WERI-Rb-1 (cell line): ENCODE measurements around the gene KLF3.

ENCODE experiments used
- DNase-seq: peaks from one replicate; pipeline ENCODE4 v3.0.0-alpha.2; 2020
- H3K27ac ChIP-seq: fragments of 250-450 bp; sonication (Bioruptor Pico); 2 replicates; pipeline ENCODE4 v1.5.1; 2020; ENCODE audit warnings: mild to moderate bottlenecking, moderate library complexity
- H3K27me3 ChIP-seq: fragments of 250-450 bp; sonication (Bioruptor Pico); 2 replicates; pipeline ENCODE4 v1.5.1; 2021; ENCODE audit warnings: mild to moderate bottlenecking, low read depth, moderate library complexity; ENCODE audit not compliant: insufficient read depth, severe bottlenecking
- H3K36me3 ChIP-seq: fragments of 250-450 bp; sonication (Bioruptor Pico); 2 replicates; pipeline ENCODE4 v1.5.1; 2020; ENCODE audit warnings: mild to moderate bottlenecking, moderate library complexity
- H3K4me3 ChIP-seq: 2 replicates; pipeline ENCODE4 v1.5.1; 2011; ENCODE audit warnings: low read depth, mild to moderate bottlenecking, control low read depth, low read length
- H3K9me3 ChIP-seq: fragments of 250-450 bp; sonication (Bioruptor Pico); 2 replicates; pipeline ENCODE4 v1.5.1; 2021; ENCODE audit warnings: mild to moderate bottlenecking, moderate library complexity; ENCODE audit not compliant: severe bottlenecking
- CTCF ChIP-seq: IDR thresholded peaks from 2 replicates; pipeline ENCODE4 v1.5.1; 2011; ENCODE audit warnings: low read depth, mild to moderate bottlenecking, control low read depth, inconsistent platforms, low read length

KLF3 gene

GRCh38 chr4:38664706-38665401 is 855 bp downstream of the KLF3 start:
- TF ChIP-seq CTCF: no peak
- Histone ChIP-seq H3K4me3 (peak overlapping the region; percentile 86), H3K27ac (peak overlapping the region; percentile 90), H3K9me3 (no peaks in the 10 kb centered on the region), H3K36me3 (no peaks in the 10 kb centered on the region), H3K27me3 (no peaks in the 10 kb centered on the region)
- DNase-seq: peak; percentile 81

DNA sequence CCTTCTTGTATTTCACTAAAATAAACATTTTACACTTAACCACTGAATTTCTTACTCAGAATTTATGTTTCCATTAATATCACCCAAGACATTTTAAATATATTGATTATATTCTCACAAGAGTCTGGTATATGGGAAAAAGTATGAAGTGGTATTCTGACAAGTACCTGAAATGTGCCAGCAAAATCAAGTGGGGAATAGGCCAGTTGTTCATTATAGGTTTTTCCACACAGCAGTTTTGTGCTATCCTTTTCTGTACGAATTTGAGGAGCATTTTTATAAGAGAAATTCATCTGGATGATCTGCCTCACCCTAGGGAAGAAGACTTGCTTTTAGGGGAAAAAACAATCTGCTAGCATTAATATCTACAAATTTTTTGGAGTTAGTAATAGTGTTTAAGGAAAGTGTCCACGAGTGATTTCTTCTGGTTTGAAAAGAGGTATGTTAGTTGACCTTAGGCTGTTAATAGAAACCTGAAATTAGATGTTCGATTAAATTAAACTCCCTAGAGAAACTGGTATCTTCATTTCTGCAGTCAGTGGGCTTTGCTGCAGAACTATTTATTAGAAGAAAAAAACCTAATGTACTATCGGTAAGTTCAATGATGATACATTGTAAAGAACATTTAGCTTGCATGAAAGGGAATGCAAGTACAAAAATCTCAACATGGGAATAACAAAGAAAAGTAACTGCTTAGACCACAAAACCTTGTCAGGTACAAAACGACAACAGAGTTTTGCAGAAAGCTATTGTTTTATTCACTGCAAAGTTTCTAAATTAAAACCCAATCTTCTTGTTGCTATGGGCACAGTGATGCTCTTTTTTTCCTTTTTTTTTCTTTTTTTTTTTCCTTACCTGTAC is 1.8 kb downstream of the KLF3 start:
- TF ChIP-seq CTCF: no peak
- Histone ChIP-seq H3K9me3 (no peaks in the 10 kb centered on the region), H3K4me3 (peak overlapping the region; percentile 86), H3K27me3 (no peaks in the 10 kb centered on the region), H3K27ac (no peak overlapping the region; the same call in 1 of the 2 replicates), H3K36me3 (no peaks in the 10 kb centered on the region)
- no peak for DNase-seq

DNA sequence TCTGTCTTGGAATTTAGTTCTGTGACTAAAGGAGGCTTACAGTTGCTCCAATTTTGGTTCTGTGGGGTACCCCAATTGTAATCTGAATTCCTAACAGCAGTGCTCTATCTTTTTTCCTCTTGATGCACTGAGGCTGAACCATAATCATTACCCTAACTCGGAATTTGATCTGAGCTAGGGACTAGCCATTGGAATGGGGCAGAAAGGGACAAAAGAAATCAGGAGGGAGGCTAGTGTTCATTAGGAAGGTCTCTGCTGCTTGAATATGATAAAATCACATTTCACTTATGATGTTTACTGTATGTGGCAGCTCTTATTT is 2.7 kb downstream of the KLF3 start:
- H3K27ac ChIP-seq: peak overlapping the region; percentile 61
- no peaks in the 10 kb centered on the region for H3K36me3 ChIP-seq
- H3K9me3 ChIP-seq: no peaks in the 10 kb centered on the region
- H3K27me3 ChIP-seq: no peaks in the 10 kb centered on the region
- H3K4me3 ChIP-seq: no peak overlapping the region
- no peak for TF ChIP-seq CTCF
- DNase-seq: no peak

DNA sequence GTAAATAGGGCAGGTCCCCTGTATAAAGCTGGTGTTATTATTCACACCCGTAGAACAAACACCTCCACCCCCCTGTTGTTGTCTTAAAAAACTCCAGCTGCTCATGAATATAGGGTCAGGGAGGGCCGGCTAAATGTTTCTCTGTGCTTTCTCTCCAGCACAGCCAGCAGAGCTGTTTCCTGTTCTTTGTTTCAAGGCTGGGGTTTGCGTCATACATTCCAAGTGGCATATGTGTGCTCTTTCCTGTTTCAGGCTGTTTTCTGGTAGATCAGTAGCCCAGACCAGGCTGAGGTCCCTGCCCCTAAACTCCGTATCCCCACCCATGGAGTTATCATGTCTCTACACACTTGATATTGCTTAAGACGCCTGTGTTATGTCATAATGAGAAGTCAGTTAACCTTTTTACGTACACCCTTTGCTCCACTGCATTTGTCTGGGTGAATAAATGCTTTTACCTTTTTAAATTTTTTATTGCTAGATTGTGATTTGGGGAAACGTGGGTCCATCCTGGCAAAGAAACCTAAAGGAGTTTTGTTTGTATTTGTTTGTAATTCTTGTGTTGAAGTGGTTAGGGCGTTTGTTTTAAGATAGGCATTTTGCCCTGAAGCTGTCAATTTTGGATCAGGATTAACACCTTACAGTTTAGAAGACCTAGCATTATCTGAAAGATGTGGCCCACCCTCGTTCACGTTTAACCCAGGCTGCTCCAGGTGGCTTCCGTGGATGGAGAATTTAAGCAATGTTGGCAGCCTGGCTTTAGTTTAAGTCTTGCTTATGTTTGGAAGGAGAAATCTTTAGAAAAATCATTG is 3.3 kb downstream of the KLF3 start:
- Histone ChIP-seq H3K27ac (peak overlapping the region; percentile 61), H3K4me3 (peak overlapping the region; percentile 21), H3K27me3 (no peaks in the 10 kb centered on the region), H3K36me3 (no peaks in the 10 kb centered on the region), H3K9me3 (no peaks in the 10 kb centered on the region)
- no peak for TF ChIP-seq CTCF
- DNase-seq: peak; percentile 34

- Histone ChIP-seq H3K27ac (no peak overlapping the region), H3K27me3 (no peaks in the 10 kb centered on the region), H3K36me3 (no peaks in the 10 kb centered on the region), H3K4me3 (no peak overlapping the region), H3K9me3 (no peaks in the 10 kb centered on the region)
- TF ChIP-seq CTCF: no peak
- no peak for DNase-seq
Measured at GRCh38 chr4:38668203-38668971, 4.4 kb downstream of the KLF3 start.
